ENCODE measurements around the gene HSF2.

The HSF2 gene

GRCh38 chr6:122399348-122400120 lies at the start of gene HSF2:
Gene HSF2, plus strand, starts transcription at chr6:122399652. Its CDS starts 86 bp downstream, at chr6:122399738.
- DNase-seq (ENCODE audit: low read depth in 2 of 2): peak; percentile 89 to 90

- DNase-seq (ENCODE audit: low read depth in 2 of 2): no peak
Observed at GRCh38 chr6:122352981-122353664, 46.3 kb upstream of the HSF2 start.

GRCh38 chr6:122360809-122361208 lies 38.6 kb upstream of the HSF2 start:
- DNase-seq (ENCODE audit: low read depth in 2 of 2): no peak

GRCh38 chr6:122361314-122361979 lies 38.0 kb upstream of the HSF2 start:
- no peak for DNase-seq (ENCODE audit: low read depth in 2 of 2)

- DNase-seq (ENCODE audit: low read depth in 2 of 2): no peak
Observed at GRCh38 chr6:122363769-122364483, 35.5 kb upstream of the HSF2 start.

GRCh38 chr6:122365775-122366403 lies 33.6 kb upstream of the HSF2 start:
- no peak for DNase-seq (ENCODE audit: low read depth in 2 of 2)

- DNase-seq (ENCODE audit: low read depth in 2 of 2): no peak
Observed at GRCh38 chr6:122367171-122367570, 32.3 kb upstream of the HSF2 start.

GRCh38 chr6:122369536-122369935 lies 29.9 kb upstream of the HSF2 start:
- DNase-seq (ENCODE audit: low read depth in 2 of 2): no peak

- no peak for DNase-seq (ENCODE audit: low read depth in 2 of 2)
Observed at GRCh38 chr6:122372647-122373046, 26.8 kb upstream of the HSF2 start.

GRCh38 chr6:122374307-122374706 lies 25.1 kb upstream of the HSF2 start:
- no peak for DNase-seq (ENCODE audit: low read depth in 2 of 2)

- no peak for DNase-seq (ENCODE audit: low read depth in 2 of 2)
Observed at GRCh38 chr6:122376246-122376645, 23.2 kb upstream of the HSF2 start.

GRCh38 chr6:122381494-122382265 lies 17.8 kb upstream of the HSF2 start:
- peak in 1 of 2 donors; percentile 5 for DNase-seq (ENCODE audit: low read depth in 2 of 2)

- DNase-seq (ENCODE audit: low read depth in 2 of 2): no peak
Observed at GRCh38 chr6:122385857-122386612, 13.4 kb upstream of the HSF2 start.

- DNase-seq (ENCODE audit: low read depth in 2 of 2): no peak
Observed at GRCh38 chr6:122388945-122389344, 10.5 kb upstream of the HSF2 start.

GRCh38 chr6:122389704-122390372 lies 9.6 kb upstream of the HSF2 start:
- no peak for DNase-seq (ENCODE audit: low read depth in 2 of 2)

- DNase-seq (ENCODE audit: low read depth in 2 of 2): no peak
Observed at GRCh38 chr6:122392564-122393350, 6.7 kb upstream of the HSF2 start.

- no peak for DNase-seq (ENCODE audit: low read depth in 2 of 2)
Observed at GRCh38 chr6:122393351-122393896, 6.0 kb upstream of the HSF2 start.

GRCh38 chr6:122394016-122394415 lies 5.4 kb upstream of the HSF2 start:
- no peak for DNase-seq (ENCODE audit: low read depth in 2 of 2)

GRCh38 chr6:122399055-122399347 lies 451 bp upstream of the HSF2 start:
- DNase-seq (ENCODE audit: low read depth in 2 of 2): no peak

All from stimulated activated CD8-positive, alpha-beta memory T cell treated with anti-CD3 and anti-CD28 coated beads, Interleukin-2, amount 100 ng/mL, for 48 hours (primary cell).